H1 (cell line): ENCODE results near the gene LDLRAD3. TPM values are rescaled to one million over a fixed set of nuclear protein-coding genes. Genes with fewer than 3 reads are reported as not detected.

Experiments used
- CTCF ChIA-PET: fragments of 300-600 bp; sonication (Branson Sonifier 250); formaldehyde crosslinking; loops from one replicate; lab custom pipeline; 2021; ENCODE audit not compliant: partially characterized antibody; lab: Charles Lee
- POLR2A ChIA-PET: fragments of 300-600 bp; sonication (Branson Sonifier 250); formaldehyde crosslinking; loops from one replicate; lab custom pipeline; 2021; ENCODE audit warnings: inconsistent platforms; ENCODE audit not compliant: partially characterized antibody; lab: Charles Lee
- DNase-seq, 2 experiments: peaks; one replicate each; pipeline versions ENCODE4 v3.0.0 to v3.0.0-alpha.2; 2010 to 2022; ENCODE audit warnings: low spot score in 2 of 2, low read depth in 1 of 2, mixed read lengths in 1 of 2
- FAIRE-seq: peaks from 2 replicates; lab custom pipeline; 2011; peaks lifted over from hg19 to GRCh38; lab: Jason Lieb, UNC
- H2AFZ ChIP-seq: 2 replicates; pipeline ENCODE4 v1.8.1; 2012; ENCODE audit warnings: low read length, inconsistent platforms
- H2AK5ac ChIP-seq: 2 replicates; pipeline ENCODE4 v1.6.1; 2013; ENCODE audit warnings: low read depth, low read length
- H2BK120ac ChIP-seq: replicated peaks from 2 replicates; pipeline ENCODE3; 2013; ENCODE audit warnings: low read depth, low read length, inconsistent platforms
- H2BK12ac ChIP-seq: 2 replicates; pipeline ENCODE4 v1.6.1; 2013; ENCODE audit warnings: low read depth, low read length
- H2BK15ac ChIP-seq: 2 replicates; pipeline ENCODE4 v1.6.1; 2013; ENCODE audit warnings: low read length
- H2BK20ac ChIP-seq: 2 replicates; pipeline ENCODE4 v1.6.1; 2013; ENCODE audit warnings: low read length
- H2BK5ac ChIP-seq: 2 replicates; pipeline ENCODE4 v1.6.1; 2013; ENCODE audit warnings: low read depth, low read length
- H3K14ac ChIP-seq: 2 replicates; pipeline ENCODE4 v1.6.1; 2013; ENCODE audit warnings: inconsistent platforms; ENCODE audit not compliant: insufficient read length
- H3K18ac ChIP-seq: 2 replicates; pipeline ENCODE4 v1.6.1; 2013; ENCODE audit warnings: low read length; ENCODE audit errors: extremely low read depth
- H3K23ac ChIP-seq: 2 replicates; pipeline ENCODE4 v1.6.1; 2013; ENCODE audit warnings: inconsistent platforms; ENCODE audit not compliant: insufficient read length
- H3K23me2 ChIP-seq: 2 replicates; pipeline ENCODE4 v1.6.1; 2013; ENCODE audit warnings: low read depth, low read length
- H3K27ac ChIP-seq: 2 replicates; pipeline ENCODE4 v1.6.1; 2011; ENCODE audit warnings: low read depth, low read length, inconsistent platforms
- H3K27me3 ChIP-seq, 4 experiments: replicated peaks in 1 of 4; 1 replicate in 1 of 4; 2 replicates in 3 of 4; pipeline versions ENCODE4 v1.6.1 to v1.8.1; 2011 to 2013; ENCODE audit warnings: low read length in 3 of 4, mild to moderate bottlenecking in 3 of 4, inconsistent platforms in 2 of 4, mixed read lengths in 2 of 4, moderate library complexity in 1 of 4; ENCODE audit not compliant: control insufficient read depth in 3 of 4, insufficient read depth in 3 of 4; ENCODE audit errors: extremely low read depth in 1 of 4
- H3K36me3 ChIP-seq, 4 experiments: 2 replicates each; pipeline versions ENCODE4 v1.6.1 to v1.8.1; 2011 to 2013; ENCODE audit warnings: mild to moderate bottlenecking in 4 of 4, low read length in 3 of 4, moderate library complexity in 2 of 4, control low read depth in 1 of 4, inconsistent platforms in 1 of 4; ENCODE audit not compliant: insufficient read depth in 4 of 4, control insufficient read depth in 2 of 4
- H3K4ac ChIP-seq: replicated peaks from 2 replicates; pipeline ENCODE3; 2013; ENCODE audit warnings: low read length, low read depth, mixed read lengths, inconsistent platforms; ENCODE audit not compliant: insufficient read length
- H3K4me1 ChIP-seq, 4 experiments: replicated peaks in 1 of 4; 1 replicate in 1 of 4; 2 replicates in 3 of 4; pipeline versions ENCODE4 v1.6.1 to v1.8.1; 2011 to 2013; ENCODE audit warnings: low read length in 3 of 4, inconsistent platforms in 2 of 4, mixed read lengths in 1 of 4; ENCODE audit not compliant: insufficient read depth in 4 of 4, control insufficient read depth in 3 of 4
- H3K4me2 ChIP-seq, 2 experiments: 2 replicates each; pipeline versions ENCODE4 v1.6.1 to v1.8.1; 2011 to 2013; ENCODE audit warnings: low read depth in 2 of 2, low read length in 2 of 2, control low read depth in 1 of 2, inconsistent platforms in 1 of 2, mild to moderate bottlenecking in 1 of 2; ENCODE audit not compliant: insufficient read depth in 1 of 2
- H3K4me3 ChIP-seq, 4 experiments: fragments of 200-600, 300-600 bp in 1 of 4; sonication (generic), shearing (Covaris generic), sonication (Bioruptor Twin) in 1 of 4; 2 replicates each; pipeline versions ENCODE4 v1.5.1 to v1.8.1; 2011 to 2016; ENCODE audit warnings: low read length in 4 of 4, low read depth in 3 of 4, control low read depth in 2 of 4, inconsistent platforms in 2 of 4, mild to moderate bottlenecking in 2 of 4, mixed read lengths in 1 of 4, moderate library complexity in 1 of 4; ENCODE audit not compliant: insufficient read depth in 2 of 4; ENCODE audit errors: extremely low read depth in 1 of 4
- H3K56ac ChIP-seq: replicated peaks from 2 replicates; pipeline ENCODE3; 2013; ENCODE audit warnings: low read depth, mild to moderate bottlenecking, mixed read lengths, low read length, inconsistent platforms; ENCODE audit not compliant: insufficient read length
- H3K79me1 ChIP-seq: 2 replicates; pipeline ENCODE4 v1.6.1; 2013; ENCODE audit warnings: low read depth, low read length, control low read depth
- H3K79me2 ChIP-seq, 2 experiments: 2 replicates each; pipeline versions ENCODE4 v1.6.1 to v1.8.1; 2012 to 2013; ENCODE audit warnings: low read length in 2 of 2, mild to moderate bottlenecking in 2 of 2, inconsistent platforms in 1 of 2; ENCODE audit not compliant: insufficient read depth in 2 of 2, control insufficient read depth in 1 of 2
- H3K9ac ChIP-seq, 4 experiments: replicated peaks in 1 of 4; 1 replicate in 1 of 4; 2 replicates in 3 of 4; pipeline versions ENCODE4 v1.6.1 to v1.8.1; 2011 to 2013; ENCODE audit warnings: low read depth in 3 of 4, low read length in 3 of 4, control low read depth in 2 of 4, mild to moderate bottlenecking in 2 of 4, moderate library complexity in 2 of 4, inconsistent platforms in 1 of 4; ENCODE audit errors: extremely low read depth in 1 of 4
- H3K9me3 ChIP-seq, 2 experiments: 2 replicates each; pipeline versions ENCODE4 v1.6.1 to v1.8.1; 2012 to 2013; ENCODE audit warnings: mild to moderate bottlenecking in 2 of 2, moderate library complexity in 2 of 2, control low read depth in 1 of 2, inconsistent platforms in 1 of 2, low read depth in 1 of 2, low read length in 1 of 2, mixed read lengths in 1 of 2; ENCODE audit not compliant: insufficient read depth in 2 of 2
- H4K20me1 ChIP-seq, 2 experiments: replicated peaks in 1 of 2; 2 replicates each; pipeline versions ENCODE3 to v1.8.1; 2011 to 2013; ENCODE audit warnings: inconsistent platforms in 2 of 2, low read length in 2 of 2, mild to moderate bottlenecking in 1 of 2; ENCODE audit not compliant: insufficient read depth in 2 of 2, control insufficient read depth in 1 of 2
- H4K5ac ChIP-seq: 2 replicates; pipeline ENCODE4 v1.6.1; 2013; ENCODE audit warnings: low read length, low read depth, mixed read lengths, inconsistent platforms; ENCODE audit not compliant: insufficient read length
- H4K8ac ChIP-seq: 2 replicates; pipeline ENCODE4 v1.8.0; 2013; ENCODE audit warnings: mild to moderate bottlenecking, moderate library complexity, low read length, inconsistent platforms; ENCODE audit not compliant: insufficient read depth; ENCODE audit errors: extremely low read depth
- H4K91ac ChIP-seq: replicated peaks from 2 replicates; pipeline ENCODE3; 2013; ENCODE audit warnings: low read length, mixed read lengths, inconsistent platforms; ENCODE audit not compliant: insufficient read length
- ATF2 ChIP-seq: IDR thresholded peaks from 2 replicates; pipeline ENCODE4 v1.6.1; 2012; ENCODE audit warnings: low read length, inconsistent platforms
- CBX5 ChIP-seq: fragments of 300-800, 300-1000 bp; sonication (generic); IDR thresholded peaks from 2 replicates; pipeline ENCODE4 v1.7.1; 2016; ENCODE audit warnings: antibody characterized with exemption, low read length, low read depth
- CEBPB ChIP-seq: IDR thresholded peaks from 2 replicates; pipeline ENCODE4 v1.6.1; 2012; ENCODE audit warnings: low read depth, low read length
- KDM1A ChIP-seq: fragments of 200-600, 300-600 bp; sonication (generic); IDR thresholded peaks from 2 replicates; pipeline ENCODE4 v1.7.1; 2016; ENCODE audit warnings: mild to moderate bottlenecking, low read length, borderline replicate concordance
- TEAD4 ChIP-seq: IDR thresholded peaks from 2 replicates; pipeline ENCODE4 v1.6.1; 2012; ENCODE audit warnings: low read depth, low read length, inconsistent platforms, mixed read lengths
- WGBS, 2 experiments: shearing (Covaris generic) in 1 of 2; methylation state at CpG; one replicate each; pipeline versions ENCODE4 v1.1.6 to v1.1.7; 2013 to 2015; ENCODE audit warnings: low lambda C conversion rate in 2 of 2, mixed read lengths in 2 of 2, inconsistent platforms in 1 of 2, low coverage in 1 of 2, missing lambda C conversion rate in 1 of 2; ENCODE audit not compliant: insufficient replicate concordance in 2 of 2, insufficient coverage in 1 of 2, insufficient read length in 1 of 2; ENCODE audit errors: extremely low coverage in 1 of 2, missing lambda C conversion rate in 1 of 2; 5-methylcytosine and 5-hydroxymethylcytosine counted together
- polyA plus RNA-seq, 7 experiments: library from polyadenylated mRNA; depleted of rRNA in 3 of 7; stranded (reverse) in 5 of 7; unstranded in 2 of 7; fragments of >200 nt in 5 of 7; fragments of 200-250 nt in 2 of 7; gene quantifications; 1 replicate in 5 of 7; 2 replicates in 1 of 7; 4 replicates in 1 of 7; pipeline versions ENCODE4 v1.2.1 to v1.2.3, GENCODE V29; 2011 to 2013; ENCODE audit warnings: missing spikeins in 2 of 7, mixed read lengths in 2 of 7
- total RNA-seq: library from RNA; stranded (reverse); fragmentation: NEBNext Ultra II Directional; extraction: Animal tissue kit (Norgen Biotek cat#: 25700); gene quantifications from 2 replicates; pipeline ENCODE4 v1.2.1, GENCODE V29; 2021

LDLRAD3 gene
- total and polyA plus RNA-seq, 2 of the 8 experiments (the other 6 are each of a cell fraction or from before 2014, with no cell fraction given): 18.6 to 22.8 TPM

- Histone ChIP-seq H2BK12ac (no peak overlapping the region; the same call in 1 of the 2 replicates), H3K23ac (no peak overlapping the region), H2AFZ (no peak overlapping the region), H4K5ac (no peak overlapping the region), H3K9ac (peak overlapping the region in 1 of 4 experiments; percentile 43; a peak in 1 of 7 replicates), H3K79me1 (0 out of 2 replicates have a peak, but pooled peaks cover 3% of the 10 kb centered on the region), H3K36me3 (no peaks in the 10 kb centered on the region), H2BK120ac (no peak overlapping the region), H3K4me3 (no peak overlapping the region), H3K4ac (no peak overlapping the region), H4K20me1 (peaks cover 0 to 3% of the 10 kb centered on the region in 2 experiments), H4K8ac (no peak overlapping the region), H3K23me2 (peaks cover 5% of the 10 kb centered on the region; the same call in 1 of the 2 replicates), H2BK20ac (no peak overlapping the region), H3K4me1 (peaks cover 0 to 12% (median 12%) of the 10 kb centered on the region in 4 experiments; a peak in 3 of 7 replicates), H3K56ac (no peak overlapping the region), H3K27ac (no peak overlapping the region), H3K79me2 (no peaks in the 10 kb centered on the region; a peak in 1 of 4 replicates), H3K4me2 (no peak overlapping the region), H2BK5ac (no peak overlapping the region; the same call in 1 of the 2 replicates), H3K9me3 (no peaks in the 10 kb centered on the region), H3K18ac (peak overlapping the region; percentile 22; the same call in 1 of the 2 replicates), H4K91ac (no peak overlapping the region), H3K27me3 (no peaks in the 10 kb centered on the region), H3K14ac (no peak overlapping the region), H2AK5ac (no peak overlapping the region; the same call in 1 of the 2 replicates), H2BK15ac (no peak overlapping the region)
- FAIRE-seq (peak; percentile 28), DNase-seq (no peak)
- POLR2A ChIA-PET: no interaction called here
- TF ChIP-seq ATF2: no peak
- TF ChIP-seq CBX5: no peak
- TF ChIP-seq TEAD4: no peak
- peak; percentile 46; the same call in 1 of the 2 replicates for TF ChIP-seq KDM1A
- TF ChIP-seq CEBPB: no peak
- 83% methylated on average over 8 of the region's 8 CpGs; no CpG with 5 or more reads in 1 of the 2 experiments for WGBS, 2 experiments
- CTCF ChIA-PET: interaction anchor here (0.5 to 5.9 kb wide), 8 partner anchors 9 to 229 kb away, joined by 3 to 54 read pairs (median 4); no protein-coding TSS in a partner anchor
Measured at GRCh38 chr11:36051235-36052144, 107.6 kb downstream of the LDLRAD3 start.
